ENCODE results near the gene KRT6C.
"Not testable (repeated sequence)": the region's sequence is repeated elsewhere in the genome, so short reads cannot be mapped to it uniquely, and the experiment has no call there.

Gene KRT6C

GRCh38 chr12:52494100-52494499, 20.5 kb upstream of the KRT6C start:
- Histone ChIP-seq H3K27ac (ENCODE audit: low read depth, low read length) (no peak overlapping the region), H4K20me1 (ENCODE audit: low read depth, low read length) (no peaks in the 10 kb centered on the region), H3K27me3 (ENCODE audit: low read length) (no peaks in the 10 kb centered on the region), H3K9me3 (ENCODE audit: insufficient read depth, low read length) (no peaks in the 10 kb centered on the region), H3K9me2 (replicated peaks; ENCODE audit: insufficient read depth, low read length) (no peaks in the 10 kb centered on the region), H3F3A (ENCODE audit: insufficient read depth) (no peaks in the 10 kb centered on the region), H3K36me3 (ENCODE audit: low read length) (no peaks in the 10 kb centered on the region), H3K4me2 (ENCODE audit: low read depth, low read length, poor library complexity, severe bottlenecking) (no peak overlapping the region), H2AFZ (ENCODE audit: low read depth, low read length, severe bottlenecking) (no peak overlapping the region), H3K9ac (ENCODE audit: low read length) (no peak overlapping the region), H3K79me2 (ENCODE audit: insufficient read depth, low read length) (no peaks in the 10 kb centered on the region), H3K4me3 (ENCODE audit: insufficient read depth, low read length, poor library complexity, severe bottlenecking) (no peak overlapping the region)
- no peak for TF ChIP-seq EZH2phosphoT487 (conservative IDR thresholded peaks at IDR 0.05; ENCODE audit: low read length)
- no peak for TF ChIP-seq CTCF (IDR thresholded peaks at IDR 0.05; ENCODE audit: insufficient read depth, low read length, poor library complexity, severe bottlenecking)

- Histone ChIP-seq H3K4me3 (ENCODE audit: insufficient read depth, low read length, poor library complexity, severe bottlenecking) (no peak within 1 kb of the TSS), H3K27ac (ENCODE audit: low read depth, low read length) (no peak within 1 kb of the TSS), H3K36me3 (ENCODE audit: low read length) (no peaks in the 10 kb centered on the region), H2AFZ (ENCODE audit: low read depth, low read length, severe bottlenecking) (no peak within 1 kb of the TSS), H3K27me3 (ENCODE audit: low read length) (no peaks in the 10 kb centered on the region), H3K4me2 (ENCODE audit: low read depth, low read length, poor library complexity, severe bottlenecking) (no peak within 1 kb of the TSS), H3F3A (ENCODE audit: insufficient read depth) (no peaks in the 10 kb centered on the region), H3K79me2 (ENCODE audit: insufficient read depth, low read length) (no peaks in the 10 kb centered on the region), H3K9me2 (replicated peaks; ENCODE audit: insufficient read depth, low read length) (no peaks in the 10 kb centered on the region), H3K9me3 (ENCODE audit: insufficient read depth, low read length) (no peaks in the 10 kb centered on the region), H3K9ac (ENCODE audit: low read length) (no peak within 1 kb of the TSS), H4K20me1 (ENCODE audit: low read depth, low read length) (no peaks in the 10 kb centered on the region)
- TF ChIP-seq CTCF (IDR thresholded peaks at IDR 0.05; ENCODE audit: insufficient read depth, low read length, poor library complexity, severe bottlenecking) (no peak), EZH2phosphoT487 (conservative IDR thresholded peaks at IDR 0.05; ENCODE audit: low read length) (no peak)
These were observed 19.6 kb upstream of the KRT6C start, which contains the start of gene KRT6A for GRCh38 chr12:52493172-52493571. Gene KRT6A (minus strand): TSS chr12:52493257. CDS start chr12:52493188, 69 bp downstream.

- not testable (repeated sequence) for H3K4me2 ChIP-seq (ENCODE audit: low read depth, low read length, poor library complexity, severe bottlenecking); H3F3A ChIP-seq (ENCODE audit: insufficient read depth); H4K20me1 ChIP-seq (ENCODE audit: low read depth, low read length); H3K27ac ChIP-seq (ENCODE audit: low read depth, low read length); H3K36me3 ChIP-seq (ENCODE audit: low read length); H3K4me3 ChIP-seq (ENCODE audit: insufficient read depth, low read length, poor library complexity, severe bottlenecking); H2AFZ ChIP-seq (ENCODE audit: low read depth, low read length, severe bottlenecking); H3K9me2 ChIP-seq (replicated peaks; ENCODE audit: insufficient read depth, low read length); H3K9me3 ChIP-seq (ENCODE audit: insufficient read depth, low read length); H3K79me2 ChIP-seq (ENCODE audit: insufficient read depth, low read length); H3K9ac ChIP-seq (ENCODE audit: low read length); H3K27me3 ChIP-seq (ENCODE audit: low read length)
These were observed 18.8 kb upstream of the KRT6C start for GRCh38 chr12:52492405-52492804.

GRCh38 chr12:52491495-52491894, 17.9 kb upstream of the KRT6C start:
- not testable (repeated sequence) for H3K9ac ChIP-seq (ENCODE audit: low read length); H2AFZ ChIP-seq (ENCODE audit: low read depth, low read length, severe bottlenecking); H3K27ac ChIP-seq (ENCODE audit: low read depth, low read length); H3K9me3 ChIP-seq (ENCODE audit: insufficient read depth, low read length); H3K9me2 ChIP-seq (replicated peaks; ENCODE audit: insufficient read depth, low read length); H3K36me3 ChIP-seq (ENCODE audit: low read length); H3K4me2 ChIP-seq (ENCODE audit: low read depth, low read length, poor library complexity, severe bottlenecking); H3F3A ChIP-seq (ENCODE audit: insufficient read depth); H3K27me3 ChIP-seq (ENCODE audit: low read length); H3K79me2 ChIP-seq (ENCODE audit: insufficient read depth, low read length); H4K20me1 ChIP-seq (ENCODE audit: low read depth, low read length); H3K4me3 ChIP-seq (ENCODE audit: insufficient read depth, low read length, poor library complexity, severe bottlenecking)
